Cortex of kidney (tissue), 1 donor: ENCODE results near the gene PNMA8B.
"Not testable (repeated sequence)": the region's sequence is repeated elsewhere in the genome, so short reads cannot be mapped to it uniquely, and the experiment has no call there.

Experiments used
- DNase-seq: peaks from one replicate; lab custom pipeline; 2025; lab: John Stamatoyannopoulos, UW

Gene PNMA8B

GRCh38 chr19:46495786-46496099 lies at the start of gene PNMA8B:
Gene PNMA8B, minus strand, starts transcription at chr19:46495867. Its CDS starts 402 bp downstream, at chr19:46495465.
- no peak for DNase-seq

GRCh38 chr19:46544651-46545050 lies 49.0 kb upstream of the PNMA8B start:
- no peak for DNase-seq

- DNase-seq = no peak
These were observed 47.0 kb upstream of the PNMA8B start for GRCh38 chr19:46542428-46543230.

GRCh38 chr19:46537136-46538097 lies 41.8 kb upstream of the PNMA8B start:
- DNase-seq = no peak

GRCh38 chr19:46536391-46536790 lies 40.7 kb upstream of the PNMA8B start:
- no peak for DNase-seq

- DNase-seq = no peak
These were observed 38.0 kb upstream of the PNMA8B start for GRCh38 chr19:46533621-46534081.

- no peak for DNase-seq
These were observed 37.5 kb upstream of the PNMA8B start for GRCh38 chr19:46533078-46533620.

- DNase-seq = no peak
These were observed 35.0 kb upstream of the PNMA8B start for GRCh38 chr19:46530636-46531035.

- no peak for DNase-seq
These were observed 34.2 kb upstream of the PNMA8B start for GRCh38 chr19:46529622-46530451.

GRCh38 chr19:46528601-46529590 lies 33.2 kb upstream of the PNMA8B start:
- no peak for DNase-seq

- DNase-seq = not testable (repeated sequence)
These were observed 31.1 kb upstream of the PNMA8B start for GRCh38 chr19:46526801-46527200.

GRCh38 chr19:46524308-46524707 lies 28.6 kb upstream of the PNMA8B start:
- no peak for DNase-seq

- not testable (repeated sequence) for DNase-seq
These were observed 27.3 kb upstream of the PNMA8B start for GRCh38 chr19:46522988-46523387.

- no peak for DNase-seq
These were observed 25.7 kb upstream of the PNMA8B start for GRCh38 chr19:46521241-46521868.

- DNase-seq = no peak
These were observed 24.9 kb upstream of the PNMA8B start for GRCh38 chr19:46520616-46521015.

- DNase-seq = no peak
These were observed 21.8 kb upstream of the PNMA8B start for GRCh38 chr19:46517471-46517870.

GRCh38 chr19:46515879-46516350 lies 20.2 kb upstream of the PNMA8B start:
- no peak for DNase-seq

GRCh38 chr19:46515290-46515609 lies 19.6 kb upstream of the PNMA8B start:
- no peak for DNase-seq

- no peak for DNase-seq
These were observed 19.1 kb upstream of the PNMA8B start for GRCh38 chr19:46514589-46515289.
